Sciatic nerve (tissue), 2 donors: ENCODE measurements around the gene IQCE. TPM values are rescaled to one million over a fixed set of nuclear protein-coding genes. Genes with fewer than 3 reads are reported as not detected.

Experiments
- ATAC-seq: fragments of 200-7000 bp; cut with Tn5 transposase; one replicate; pipeline ENCODE4 v1.9.1; 2020; ENCODE audit warnings: mild to moderate bottlenecking, moderate library complexity
- DNase-seq: peaks from one replicate; pipeline ENCODE4 v3.0.0-alpha.2; 2020; ENCODE audit warnings: low spot score
- intact Hi-C: fragments of 100-400 bp; cut with DNase I; formaldehyde crosslinking; loops from one replicate; pipeline ENCODE4 v1.14.2; 2022
- total RNA-seq: library from RNA; stranded (reverse); fragmentation: NEBNext Ultra II Directional; extraction: Animal tissue kit (Norgen Biotek cat#: 25700); gene quantifications from one replicate; pipeline ENCODE4 v1.2.1, GENCODE V29; 2021
- donor health status: DM: no; HTN: no; CAD: no.
- donor health status: DM: no; HTN: no; CAD: no.

Gene IQCE
- total RNA-seq, 1 donor from 2014 or later: 21.4 TPM

- DNase-seq: peak; percentile 82
- peak; percentile 12 for ATAC-seq
- intact Hi-C loops: no loop called here
These were observed 78.9 kb downstream of the IQCE start for GRCh38 chr7:2637505-2638223.

GRCh38 chr7:2638224-2638991 lies 79.6 kb downstream of the IQCE start:
- DNase-seq: peak; percentile 80
- ATAC-seq: peak; percentile 49
- intact Hi-C loops: no loop called here

- DNase-seq (no peak), ATAC-seq (no peak)
- intact Hi-C loops: no loop called here
These were observed 80.5 kb downstream of the IQCE start for GRCh38 chr7:2639181-2639681.

- no peak for ATAC-seq
These were observed 81.1 kb downstream of the IQCE start for GRCh38 chr7:2639695-2640481.

GRCh38 chr7:2640482-2640830 lies 81.7 kb downstream of the IQCE start:
- ATAC-seq (no peak), DNase-seq (no peak)
- intact Hi-C loops: no loop called here

More at GRCh38 chr7:2639695-2640481, 81.1 kb downstream of the IQCE start:
- no peak for DNase-seq
- intact Hi-C loops: no loop called here

- DNase-seq (no peak), ATAC-seq (no peak)
- intact Hi-C loops: no loop called here
These were observed 82.1 kb downstream of the IQCE start for GRCh38 chr7:2640846-2641316.

- ATAC-seq: peak; percentile 80
- intact Hi-C loops: no loop called here
- DNase-seq: peak; percentile 88
These were observed 82.9 kb downstream of the IQCE start for GRCh38 chr7:2641406-2642393.

- intact Hi-C loops: no loop called here
- DNase-seq: no peak
These were observed 84.8 kb downstream of the IQCE start for GRCh38 chr7:2643386-2644219.

GRCh38 chr7:2644220-2644561 lies 85.4 kb downstream of the IQCE start:
- DNase-seq (no peak), ATAC-seq (no peak)
- intact Hi-C loops: no loop called here

More at GRCh38 chr7:2643386-2644219, 84.8 kb downstream of the IQCE start:
- ATAC-seq: no peak

GRCh38 chr7:2644562-2645273 lies 85.9 kb downstream of the IQCE start:
- peak; percentile 61 for DNase-seq
- ATAC-seq: no peak
- intact Hi-C loops: no loop called here

GRCh38 chr7:2645274-2645868 lies 86.6 kb downstream of the IQCE start:
- ATAC-seq (no peak), DNase-seq (peak; percentile 56)
- intact Hi-C loops: no loop called here

GRCh38 chr7:2646336-2646679 lies 87.5 kb downstream of the IQCE start:
- DNase-seq (no peak), ATAC-seq (no peak)
- intact Hi-C loops: no loop called here

GRCh38 chr7:2646680-2647571 lies 88.1 kb downstream of the IQCE start:
- ATAC-seq (no peak), DNase-seq (no peak)
- intact Hi-C loops: no loop called here

GRCh38 chr7:2647594-2648172 lies 88.9 kb downstream of the IQCE start:
- ATAC-seq (no peak), DNase-seq (peak; percentile 56)
- intact Hi-C loops: no loop called here

GRCh38 chr7:2649139-2649838 lies 90.5 kb downstream of the IQCE start:
- DNase-seq (no peak), ATAC-seq (no peak)
- intact Hi-C loops: no loop called here
